Ishikawa (cell line): ENCODE measurements around the gene MPZL2.
A peak's percentile ranks its signal among the peaks of the same experiment; 100 is the strongest.

Experiments used
- CEBPB ChIP-seq: IDR thresholded peaks from 2 replicates; pipeline ENCODE4 v1.6.1; 2012
- CREB1 ChIP-seq: IDR thresholded peaks from 2 replicates; pipeline ENCODE4 v1.6.1; 2012; ENCODE audit warnings: low read depth
- EGR1 ChIP-seq: IDR thresholded peaks from 2 replicates; pipeline ENCODE4 v1.6.1; 2012
- EP300 ChIP-seq: IDR thresholded peaks from 2 replicates; pipeline ENCODE4 v1.6.1; 2012; ENCODE audit warnings: borderline replicate concordance
- FOXM1 ChIP-seq: IDR thresholded peaks from 2 replicates; pipeline ENCODE4 v1.6.1; 2012; ENCODE audit warnings: low read depth, borderline replicate concordance
- MAX ChIP-seq: IDR thresholded peaks from 2 replicates; pipeline ENCODE4 v1.6.1; 2012
- NFIC ChIP-seq: IDR thresholded peaks from 2 replicates; pipeline ENCODE4 v1.6.1; 2012
- RAD21 ChIP-seq: IDR thresholded peaks from 2 replicates; pipeline ENCODE4 v1.6.1; 2012; ENCODE audit warnings: low read depth
- TAF1 ChIP-seq: IDR thresholded peaks from 2 replicates; pipeline ENCODE4 v1.6.1; 2012; ENCODE audit warnings: low read depth, mild to moderate bottlenecking
- TCF12 ChIP-seq: IDR thresholded peaks from 2 replicates; pipeline ENCODE4 v1.6.1; 2012; ENCODE audit warnings: low read depth
- TEAD4 ChIP-seq: IDR thresholded peaks from 2 replicates; pipeline ENCODE4 v1.6.1; 2012
- YY1 ChIP-seq: IDR thresholded peaks from 2 replicates; pipeline ENCODE4 v1.6.1; 2012; ENCODE audit warnings: low read depth
- ZBTB7A ChIP-seq: IDR thresholded peaks from 2 replicates; pipeline ENCODE4 v1.6.1; 2012; ENCODE audit warnings: low read depth
- TF ChIP-seq, protein P1 (sequence below): IDR thresholded peaks from 2 replicates; pipeline ENCODE4 v1.6.1; 2012
- TF ChIP-seq, protein P2 (sequence below): IDR thresholded peaks from 2 replicates; pipeline ENCODE4 v1.6.1; 2012; ENCODE audit warnings: low read depth, mild to moderate bottlenecking

MPZL2 gene

DNA sequence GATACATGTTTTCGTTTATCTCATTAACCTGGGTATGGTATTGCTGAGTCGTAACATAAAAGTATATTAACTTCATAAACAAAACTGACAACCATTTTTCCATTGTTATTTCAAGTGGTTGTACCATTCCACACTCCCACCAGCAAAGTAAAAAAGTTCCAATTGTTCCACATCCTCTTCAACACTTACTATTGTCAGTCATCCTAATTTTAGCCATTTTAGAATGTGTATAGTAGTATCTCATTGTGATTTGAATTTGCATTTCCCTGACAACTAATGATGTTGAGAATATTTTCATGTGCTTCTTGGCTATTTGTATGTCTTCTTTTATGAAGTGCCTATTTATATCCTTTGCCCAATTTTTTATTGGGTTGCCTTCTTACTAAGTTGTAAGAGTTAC is 30.0 kb upstream of the MPZL2 start:
- TF ChIP-seq EGR1 (no peak), YY1 (no peak), RAD21 (no peak)
- TF ChIP-seq, protein P1, sequence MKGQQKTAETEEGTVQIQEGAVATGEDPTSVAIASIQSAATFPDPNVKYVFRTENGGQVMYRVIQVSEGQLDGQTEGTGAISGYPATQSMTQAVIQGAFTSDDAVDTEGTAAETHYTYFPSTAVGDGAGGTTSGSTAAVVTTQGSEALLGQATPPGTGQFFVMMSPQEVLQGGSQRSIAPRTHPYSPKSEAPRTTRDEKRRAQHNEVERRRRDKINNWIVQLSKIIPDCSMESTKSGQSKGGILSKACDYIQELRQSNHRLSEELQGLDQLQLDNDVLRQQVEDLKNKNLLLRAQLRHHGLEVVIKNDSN: no peak
- TF ChIP-seq, protein P2, sequence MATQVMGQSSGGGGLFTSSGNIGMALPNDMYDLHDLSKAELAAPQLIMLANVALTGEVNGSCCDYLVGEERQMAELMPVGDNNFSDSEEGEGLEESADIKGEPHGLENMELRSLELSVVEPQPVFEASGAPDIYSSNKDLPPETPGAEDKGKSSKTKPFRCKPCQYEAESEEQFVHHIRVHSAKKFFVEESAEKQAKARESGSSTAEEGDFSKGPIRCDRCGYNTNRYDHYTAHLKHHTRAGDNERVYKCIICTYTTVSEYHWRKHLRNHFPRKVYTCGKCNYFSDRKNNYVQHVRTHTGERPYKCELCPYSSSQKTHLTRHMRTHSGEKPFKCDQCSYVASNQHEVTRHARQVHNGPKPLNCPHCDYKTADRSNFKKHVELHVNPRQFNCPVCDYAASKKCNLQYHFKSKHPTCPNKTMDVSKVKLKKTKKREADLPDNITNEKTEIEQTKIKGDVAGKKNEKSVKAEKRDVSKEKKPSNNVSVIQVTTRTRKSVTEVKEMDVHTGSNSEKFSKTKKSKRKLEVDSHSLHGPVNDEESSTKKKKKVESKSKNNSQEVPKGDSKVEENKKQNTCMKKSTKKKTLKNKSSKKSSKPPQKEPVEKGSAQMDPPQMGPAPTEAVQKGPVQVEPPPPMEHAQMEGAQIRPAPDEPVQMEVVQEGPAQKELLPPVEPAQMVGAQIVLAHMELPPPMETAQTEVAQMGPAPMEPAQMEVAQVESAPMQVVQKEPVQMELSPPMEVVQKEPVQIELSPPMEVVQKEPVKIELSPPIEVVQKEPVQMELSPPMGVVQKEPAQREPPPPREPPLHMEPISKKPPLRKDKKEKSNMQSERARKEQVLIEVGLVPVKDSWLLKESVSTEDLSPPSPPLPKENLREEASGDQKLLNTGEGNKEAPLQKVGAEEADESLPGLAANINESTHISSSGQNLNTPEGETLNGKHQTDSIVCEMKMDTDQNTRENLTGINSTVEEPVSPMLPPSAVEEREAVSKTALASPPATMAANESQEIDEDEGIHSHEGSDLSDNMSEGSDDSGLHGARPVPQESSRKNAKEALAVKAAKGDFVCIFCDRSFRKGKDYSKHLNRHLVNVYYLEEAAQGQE: no peak

- no peak for TF ChIP-seq NFIC
- TF ChIP-seq RAD21: no peak
- TF ChIP-seq TAF1: no peak
- TF ChIP-seq, protein P2: no peak
- no peak for TF ChIP-seq TEAD4
- no peak for TF ChIP-seq EP300
- TF ChIP-seq MAX: no peak
- no peak for TF ChIP-seq CEBPB
- no peak for TF ChIP-seq YY1
- TF ChIP-seq ZBTB7A: no peak
- no peak for TF ChIP-seq EGR1
- TF ChIP-seq CREB1: no peak
- no peak for TF ChIP-seq FOXM1
These were observed 27.5 kb upstream of the MPZL2 start for GRCh38 chr11:118291477-118292135.

DNA sequence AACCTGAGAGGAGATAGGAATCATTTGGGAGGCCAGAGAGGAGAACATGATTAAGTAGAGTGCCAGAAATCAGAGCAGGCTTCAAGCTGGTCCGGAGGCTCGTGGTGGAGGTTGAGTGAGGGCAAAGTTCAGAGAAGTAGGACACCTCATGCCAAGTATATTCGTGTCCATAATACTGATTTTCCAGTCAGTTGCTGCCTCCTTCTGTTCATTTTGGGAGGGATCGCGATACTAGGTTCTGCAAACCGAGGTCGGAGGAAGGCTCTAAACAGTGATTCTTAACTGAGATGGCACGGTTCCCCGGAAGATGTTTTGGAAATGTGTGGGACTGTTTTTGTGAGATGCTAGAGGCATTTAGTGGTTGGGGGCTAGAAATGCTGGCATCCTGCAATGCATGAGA is 26.8 kb upstream of the MPZL2 start:
- no peak for TF ChIP-seq EGR1
- TF ChIP-seq RAD21: peak; percentile 89
- 0 out of 2 replicates have a peak, but pooled peaks have one; percentile 22 for TF ChIP-seq MAX
- no peak for TF ChIP-seq CEBPB

- TF ChIP-seq EP300 (no peak), EGR1 (no peak)
- TF ChIP-seq, protein P2: no peak
These were observed 25.3 kb upstream of the MPZL2 start for GRCh38 chr11:118289401-118289800.

- TF ChIP-seq, protein P2: no peak
- TF ChIP-seq CREB1 (no peak), TCF12 (no peak), NFIC (no peak), TEAD4 (peak; percentile 4; the same call in 1 of the 2 replicates), MAX (0 out of 2 replicates have a peak, but pooled peaks have one; percentile 18), RAD21 (no peak), TAF1 (no peak), FOXM1 (no peak), CEBPB (no peak), EGR1 (no peak), EP300 (no peak), YY1 (no peak), ZBTB7A (no peak)
- TF ChIP-seq, protein P1: no peak
These were observed 22.9 kb upstream of the MPZL2 start for GRCh38 chr11:118287006-118287405.
